Measurements from ENCODE around the gene OR10A4.

DNA sequence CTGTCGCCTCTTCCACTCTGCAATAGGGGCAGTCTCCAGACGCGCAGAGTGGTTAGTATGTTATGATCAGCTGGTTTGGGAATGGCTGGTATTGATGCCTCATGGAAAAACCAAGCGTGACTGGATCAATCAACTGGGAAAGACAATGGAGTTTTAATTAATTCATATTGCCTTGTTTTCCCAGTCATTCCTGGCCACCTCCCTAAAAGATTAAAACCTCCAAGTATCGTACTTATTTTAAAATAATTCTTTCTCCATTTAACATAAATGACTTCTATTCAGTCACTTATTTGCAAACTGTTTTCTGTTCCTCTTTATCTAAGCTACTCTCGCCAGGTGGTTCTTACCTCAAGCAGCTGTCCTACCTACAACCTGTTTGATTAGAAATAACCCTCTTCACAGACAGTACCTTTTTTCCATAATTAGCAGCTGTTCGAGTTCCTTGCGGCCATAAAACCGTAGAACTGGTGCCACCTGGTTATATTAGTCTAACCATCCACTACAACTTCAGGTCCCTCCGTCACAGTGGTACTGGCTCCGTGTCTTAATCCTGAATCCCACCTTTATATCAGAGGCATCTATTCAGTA is 50.7 kb downstream of the OR10A4 start:
- TF ChIP-seq SIN3A (IDR thresholded peaks at IDR 0.05; ENCODE audit: borderline replicate concordance in 2 of 2, control insufficient read depth in 1 of 2, low read depth in 2 of 2, low read length in 2 of 2): no peak
- TF ChIP-seq, protein P1, sequence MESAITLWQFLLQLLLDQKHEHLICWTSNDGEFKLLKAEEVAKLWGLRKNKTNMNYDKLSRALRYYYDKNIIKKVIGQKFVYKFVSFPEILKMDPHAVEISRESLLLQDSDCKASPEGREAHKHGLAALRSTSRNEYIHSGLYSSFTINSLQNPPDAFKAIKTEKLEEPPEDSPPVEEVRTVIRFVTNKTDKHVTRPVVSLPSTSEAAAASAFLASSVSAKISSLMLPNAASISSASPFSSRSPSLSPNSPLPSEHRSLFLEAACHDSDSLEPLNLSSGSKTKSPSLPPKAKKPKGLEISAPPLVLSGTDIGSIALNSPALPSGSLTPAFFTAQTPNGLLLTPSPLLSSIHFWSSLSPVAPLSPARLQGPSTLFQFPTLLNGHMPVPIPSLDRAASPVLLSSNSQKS (CRISPR knock-in tag; IDR thresholded peaks at IDR 0.05): no peak
